ENCODE data around the gene AURKA. TPM values are rescaled to one million over a fixed set of nuclear protein-coding genes. Genes with fewer than 3 reads are reported as not detected.

The AURKA gene
- total and polyA plus RNA-seq, 9 of the 15 experiments (the other 6 are each of a cell fraction or from before 2014, with no cell fraction given), result 72.7 to 162 (median 113) TPM

DNA sequence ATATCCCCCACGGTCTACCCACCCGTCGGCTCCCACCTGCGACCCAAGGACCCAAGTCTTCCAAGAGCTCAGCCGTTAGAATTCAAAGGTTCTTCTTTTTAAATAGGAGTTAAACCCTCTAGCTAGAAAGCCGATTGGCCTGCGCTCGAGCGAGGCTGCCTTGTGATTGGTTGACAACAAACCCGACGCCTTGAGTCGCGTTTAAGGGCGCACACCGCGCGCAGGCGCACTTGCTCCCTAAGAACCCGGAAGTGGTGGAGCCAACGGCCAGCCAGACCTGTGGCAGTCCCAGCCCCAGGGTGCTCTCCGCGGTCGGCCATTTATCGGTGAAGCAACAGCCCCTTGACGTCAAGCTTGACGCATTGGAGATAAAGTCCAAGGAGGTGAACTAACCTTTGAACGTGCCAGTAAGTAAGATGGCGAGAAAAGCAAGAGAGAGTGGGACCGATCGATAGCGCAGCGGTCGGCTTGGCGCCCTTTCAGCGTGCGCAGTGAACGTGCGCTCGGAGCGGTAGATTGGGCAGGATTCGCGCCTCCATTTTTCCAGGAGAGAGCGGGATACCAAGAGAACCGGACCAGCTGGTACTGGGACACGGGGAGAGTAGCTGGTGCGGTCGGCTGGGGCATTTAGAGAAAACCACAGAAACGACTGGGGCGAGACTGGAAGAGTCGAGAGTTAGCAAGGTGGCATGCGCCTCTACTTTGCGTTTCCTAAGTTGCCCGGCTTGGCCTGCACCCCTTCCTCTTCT lies at the start of gene AURKA, which contains the start of gene CSTF1 (continued):
- TF ChIP-seq E4F1 (CRISPR knock-in tag; IDR thresholded peaks at IDR 0.05; ENCODE audit: borderline replicate concordance), result no peak
- 0 out of 4 replicates have a peak, but pooled peaks of 1 of the 2 experiments have one; percentile 47 for TF ChIP-seq UBTF (IDR thresholded peaks at IDR 0.05; ENCODE audit: borderline replicate concordance in 1 of 2, low read depth in 2 of 2, low read length in 2 of 2)
- TF ChIP-seq ZNF586 (CRISPR knock-in tag; conservative IDR thresholded peaks at IDR 0.05), result no peak
- TF ChIP-seq SMARCC2 (IDR thresholded peaks at IDR 0.05; ENCODE audit: low read depth), result no peak
- TF ChIP-seq, protein P1, sequence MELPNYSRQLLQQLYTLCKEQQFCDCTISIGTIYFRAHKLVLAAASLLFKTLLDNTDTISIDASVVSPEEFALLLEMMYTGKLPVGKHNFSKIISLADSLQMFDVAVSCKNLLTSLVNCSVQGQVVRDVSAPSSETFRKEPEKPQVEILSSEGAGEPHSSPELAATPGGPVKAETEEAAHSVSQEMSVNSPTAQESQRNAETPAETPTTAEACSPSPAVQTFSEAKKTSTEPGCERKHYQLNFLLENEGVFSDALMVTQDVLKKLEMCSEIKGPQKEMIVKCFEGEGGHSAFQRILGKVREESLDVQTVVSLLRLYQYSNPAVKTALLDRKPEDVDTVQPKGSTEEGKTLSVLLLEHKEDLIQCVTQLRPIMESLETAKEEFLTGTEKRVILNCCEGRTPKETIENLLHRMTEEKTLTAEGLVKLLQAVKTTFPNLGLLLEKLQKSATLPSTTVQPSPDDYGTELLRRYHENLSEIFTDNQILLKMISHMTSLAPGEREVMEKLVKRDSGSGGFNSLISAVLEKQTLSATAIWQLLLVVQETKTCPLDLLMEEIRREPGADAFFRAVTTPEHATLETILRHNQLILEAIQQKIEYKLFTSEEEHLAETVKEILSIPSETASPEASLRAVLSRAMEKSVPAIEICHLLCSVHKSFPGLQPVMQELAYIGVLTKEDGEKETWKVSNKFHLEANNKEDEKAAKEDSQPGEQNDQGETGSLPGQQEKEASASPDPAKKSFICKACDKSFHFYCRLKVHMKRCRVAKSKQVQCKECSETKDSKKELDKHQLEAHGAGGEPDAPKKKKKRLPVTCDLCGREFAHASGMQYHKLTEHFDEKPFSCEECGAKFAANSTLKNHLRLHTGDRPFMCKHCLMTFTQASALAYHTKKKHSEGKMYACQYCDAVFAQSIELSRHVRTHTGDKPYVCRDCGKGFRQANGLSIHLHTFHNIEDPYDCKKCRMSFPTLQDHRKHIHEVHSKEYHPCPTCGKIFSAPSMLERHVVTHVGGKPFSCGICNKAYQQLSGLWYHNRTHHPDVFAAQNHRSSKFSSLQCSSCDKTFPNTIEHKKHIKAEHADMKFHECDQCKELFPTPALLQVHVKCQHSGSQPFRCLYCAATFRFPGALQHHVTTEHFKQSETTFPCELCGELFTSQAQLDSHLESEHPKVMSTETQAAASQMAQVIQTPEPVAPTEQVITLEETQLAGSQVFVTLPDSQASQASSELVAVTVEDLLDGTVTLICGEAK (IDR thresholded peaks at IDR 0.05), result 0 out of 2 replicates have a peak, but pooled peaks have one; percentile 7
- TF ChIP-seq, protein P1 (CRISPR knock-in tag; IDR thresholded peaks at IDR 0.05), result no peak
- TF ChIP-seq CAMTA2 (CRISPR knock-in tag; conservative IDR thresholded peaks at IDR 0.05), result no peak
- TF ChIP-seq, protein P2, sequence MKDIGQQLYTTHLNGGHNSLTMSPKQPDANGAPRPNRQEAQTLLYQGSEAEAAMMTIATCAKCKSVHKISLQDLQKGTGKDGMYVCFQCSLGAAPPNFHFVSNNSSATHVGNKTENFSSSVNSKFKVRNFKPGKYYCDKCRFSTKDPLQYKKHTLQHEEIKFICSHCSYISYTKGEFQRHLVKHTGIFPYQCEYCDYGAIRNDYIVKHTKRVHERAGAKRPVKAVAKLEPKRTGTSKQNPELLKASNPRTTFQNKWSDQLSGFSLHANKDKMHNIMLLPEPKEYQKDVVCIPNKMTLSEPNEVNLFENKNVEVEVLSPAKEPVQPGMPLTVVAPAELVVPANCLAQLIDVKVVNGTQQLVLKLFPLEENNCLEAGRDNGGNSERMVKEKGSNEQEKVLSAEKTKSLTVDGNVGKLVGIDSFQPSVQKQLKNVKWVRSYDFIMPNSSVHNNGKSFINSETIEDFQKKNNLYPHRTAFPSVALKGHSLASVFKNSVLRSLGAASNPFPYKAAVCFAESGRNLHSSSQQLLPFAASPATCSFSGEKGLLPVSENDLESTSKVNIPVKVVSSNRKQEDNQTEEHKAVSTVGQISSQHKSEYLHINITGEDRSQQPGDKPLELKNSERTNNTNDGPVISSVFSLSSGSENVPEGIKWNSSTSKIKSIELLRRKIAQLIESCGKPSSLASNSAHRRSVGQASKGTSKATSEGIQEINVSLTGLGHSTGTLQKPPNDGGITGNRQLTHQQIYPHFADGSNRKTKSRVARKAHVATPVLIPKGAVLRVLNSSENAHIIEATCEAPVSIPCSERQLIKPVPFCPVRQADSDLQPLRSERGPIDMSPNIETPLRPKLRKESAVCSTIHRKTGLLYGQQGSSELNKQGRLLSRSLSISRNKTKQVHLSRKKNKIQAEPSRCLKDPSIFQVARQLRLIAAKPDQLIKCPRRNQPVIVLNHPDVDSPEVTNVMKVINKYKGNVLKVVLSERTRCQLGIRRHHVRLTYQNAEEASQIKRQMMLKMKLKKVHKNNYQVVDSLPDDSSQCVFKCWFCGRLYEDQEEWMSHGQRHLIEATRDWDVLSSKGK (CRISPR knock-in tag; IDR thresholded peaks at IDR 0.05), result no peak

All from K562 (cell line).